ENCODE results near the gene RAD23A.
"Not testable (repeated sequence)": the region's sequence is repeated elsewhere in the genome, so short reads cannot be mapped to it uniquely, and the experiment has no call there.

RAD23A gene

DNA sequence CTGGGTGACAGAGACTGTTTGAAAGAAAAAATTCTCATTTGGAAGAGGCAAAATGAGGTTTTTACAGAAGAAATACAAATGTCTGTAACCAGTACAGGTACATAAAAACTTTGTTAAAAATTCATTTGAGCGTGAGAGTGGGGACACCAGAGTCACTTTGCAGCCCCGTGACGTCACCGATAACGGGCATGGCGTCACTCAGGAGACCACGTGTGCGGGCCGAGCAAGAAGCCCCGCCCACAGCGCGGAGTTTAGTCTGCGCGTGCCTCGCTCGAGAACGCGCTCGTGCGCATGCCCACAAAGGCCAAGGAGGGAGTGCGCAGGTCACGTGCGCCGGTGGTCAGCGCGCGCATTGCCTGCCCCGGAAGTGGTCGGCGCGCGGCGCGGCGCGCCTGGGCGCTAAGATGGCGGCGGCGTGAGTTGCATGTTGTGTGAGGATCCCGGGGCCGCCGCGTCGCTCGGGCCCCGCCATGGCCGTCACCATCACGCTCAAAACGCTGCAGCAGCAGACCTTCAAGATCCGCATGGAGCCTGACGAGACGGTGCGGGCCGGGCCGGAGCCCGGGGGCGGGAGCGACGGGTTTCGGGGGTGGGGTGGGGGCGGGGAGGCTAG, at the start of gene RAD23A:
Gene RAD23A (plus strand): TSS at position 384 of the 613 bp plus-strand sequence. CDS start 87 bp downstream, at position 471.
- DNase-seq = peak; percentile 98

GRCh38 chr19:12896460-12896859, 49.2 kb upstream of the RAD23A start:
- DNase-seq = no peak

- no peak for DNase-seq
Observed at GRCh38 chr19:12899891-12900518, 45.7 kb upstream of the RAD23A start.

- DNase-seq = peak; percentile 21
Observed at GRCh38 chr19:12907166-12907565, 38.5 kb upstream of the RAD23A start.

GRCh38 chr19:12912571-12912970, 33.1 kb upstream of the RAD23A start:
- DNase-seq = no peak

DNA sequence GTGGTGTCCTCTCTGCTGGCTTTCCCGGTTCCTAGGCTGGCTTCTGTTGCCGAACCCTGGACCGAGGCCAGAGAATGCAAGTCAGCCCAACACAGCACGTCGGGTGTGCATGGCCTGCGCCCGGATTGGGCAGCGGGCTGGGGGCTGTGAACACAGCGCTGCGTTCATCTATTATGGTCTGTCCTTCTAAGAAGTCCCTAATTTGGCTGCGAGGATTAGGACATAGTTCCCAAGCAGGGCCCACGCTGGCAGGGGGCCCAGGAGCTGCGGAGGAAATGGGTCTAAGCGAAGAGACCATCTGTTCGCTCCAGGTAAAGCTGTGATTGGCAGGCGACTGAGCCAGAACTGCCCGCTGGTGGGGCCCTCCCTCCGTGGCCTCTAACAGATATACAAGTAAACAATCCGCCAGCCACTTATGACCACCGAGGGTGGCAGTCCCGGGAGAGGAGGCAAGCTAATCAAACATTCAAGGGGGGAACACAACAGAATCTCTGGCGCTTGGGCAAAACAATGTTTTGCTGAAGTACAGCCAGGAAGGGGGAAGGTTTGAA, 32.6 kb upstream of the RAD23A start:
- DNase-seq = peak; percentile 88

DNA sequence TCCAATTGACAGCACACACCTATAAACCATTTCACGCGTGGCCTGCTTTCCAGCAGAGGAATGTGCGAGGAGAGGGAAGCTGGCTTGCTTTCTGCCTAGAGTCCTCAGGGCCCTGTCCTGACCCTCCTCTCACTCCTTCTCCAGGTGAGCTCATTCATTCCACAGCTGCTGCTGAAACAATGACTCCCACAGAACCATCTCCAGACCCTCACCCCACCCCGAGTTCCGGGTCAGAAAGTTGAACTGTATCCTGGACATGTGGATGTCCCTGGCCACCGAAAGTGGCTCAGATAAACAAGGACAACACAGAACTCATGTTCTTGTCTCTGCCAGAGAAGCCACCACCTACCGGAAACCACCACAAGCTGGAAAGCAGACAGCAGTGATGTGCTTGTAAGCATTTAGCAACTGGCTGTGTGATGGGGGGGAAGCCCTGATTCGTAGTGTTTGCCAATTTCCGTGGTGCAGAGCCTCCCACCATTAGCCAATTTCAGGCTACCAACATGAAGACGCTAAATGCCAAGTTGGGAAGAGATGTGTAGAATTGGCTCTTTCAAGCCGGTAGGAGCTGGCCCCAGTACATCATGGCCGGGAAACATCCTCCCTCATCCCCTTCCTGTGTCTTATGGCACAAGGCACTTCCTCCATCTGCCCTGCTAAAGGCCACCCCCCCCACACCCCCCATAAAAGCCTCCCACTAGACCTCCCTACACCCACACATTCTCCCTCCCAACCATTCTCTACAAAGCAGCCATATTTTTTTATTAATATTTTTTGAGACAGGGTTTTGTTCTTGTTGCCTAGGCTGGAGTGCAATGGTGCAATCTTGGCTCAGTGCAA, 31.6 kb upstream of the RAD23A start:
- peak; percentile 65 for DNase-seq

- DNase-seq = not testable (repeated sequence)
Observed at GRCh38 chr19:12915860-12916259, 29.8 kb upstream of the RAD23A start.

DNA sequence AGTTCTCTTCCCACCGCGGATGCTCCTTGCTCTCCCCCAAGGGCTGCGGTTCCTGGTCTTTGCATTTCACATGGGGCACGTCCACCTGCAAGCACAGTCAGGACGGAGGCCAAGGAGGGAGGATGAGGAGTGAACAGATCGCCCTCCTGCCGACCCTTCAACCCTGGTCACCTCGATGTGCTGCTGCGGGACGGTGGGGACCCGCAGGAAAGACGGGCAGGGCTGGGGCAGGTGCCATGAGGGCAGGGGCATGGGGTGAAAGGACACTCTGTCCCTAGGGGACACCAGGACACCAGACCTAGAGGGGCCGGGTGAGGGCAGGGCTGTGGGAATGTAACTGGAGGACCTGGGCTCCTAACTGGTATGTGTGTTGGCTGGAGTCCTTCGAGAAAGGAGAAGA, 27.4 kb upstream of the RAD23A start:
- DNase-seq = peak; percentile 33

DNA sequence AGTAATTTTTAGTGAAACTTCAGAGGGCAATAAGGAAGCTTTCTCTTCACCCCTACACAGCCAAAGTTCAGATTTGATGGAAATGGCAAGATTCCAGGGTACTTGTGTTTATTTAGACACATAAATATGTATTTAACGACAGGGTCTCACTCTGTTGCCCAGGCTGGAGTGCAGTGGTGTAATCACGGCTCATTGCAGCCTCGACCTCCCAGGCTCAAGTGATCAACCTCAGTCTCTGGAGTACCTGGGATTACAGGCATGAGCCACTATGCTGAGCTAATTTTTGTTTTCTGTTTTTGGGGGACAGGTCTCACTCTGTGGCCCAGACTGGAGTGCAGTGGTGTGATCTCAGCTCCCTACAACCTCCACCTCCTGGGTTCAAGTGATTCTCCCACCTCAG, 24.6 kb upstream of the RAD23A start:
- peak; percentile 8 for DNase-seq

DNA sequence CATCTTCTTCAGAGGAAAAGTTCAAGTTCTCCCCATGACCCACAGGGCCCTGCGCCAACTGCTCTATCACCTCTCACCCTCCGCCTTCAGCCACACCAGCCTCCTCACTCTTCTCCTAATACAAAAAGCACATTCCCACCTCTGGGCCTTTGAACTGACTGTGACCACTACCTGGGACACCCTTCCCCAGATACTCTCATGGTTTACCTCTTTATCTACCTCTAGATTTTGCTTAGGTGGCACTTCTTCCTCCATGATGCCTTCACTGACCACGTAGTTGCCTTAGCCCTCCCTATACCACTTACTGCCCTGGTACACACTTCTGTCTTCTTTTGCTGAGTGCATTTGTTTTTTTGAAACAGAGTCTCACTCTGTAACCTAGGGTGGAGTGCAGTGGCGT, 22.7 kb upstream of the RAD23A start:
- no peak for DNase-seq

- DNase-seq = peak; percentile 22
Observed at GRCh38 chr19:12924621-12925310, 20.9 kb upstream of the RAD23A start.

GRCh38 chr19:12930002-12930645, 15.5 kb upstream of the RAD23A start:
- no peak for DNase-seq

DNA sequence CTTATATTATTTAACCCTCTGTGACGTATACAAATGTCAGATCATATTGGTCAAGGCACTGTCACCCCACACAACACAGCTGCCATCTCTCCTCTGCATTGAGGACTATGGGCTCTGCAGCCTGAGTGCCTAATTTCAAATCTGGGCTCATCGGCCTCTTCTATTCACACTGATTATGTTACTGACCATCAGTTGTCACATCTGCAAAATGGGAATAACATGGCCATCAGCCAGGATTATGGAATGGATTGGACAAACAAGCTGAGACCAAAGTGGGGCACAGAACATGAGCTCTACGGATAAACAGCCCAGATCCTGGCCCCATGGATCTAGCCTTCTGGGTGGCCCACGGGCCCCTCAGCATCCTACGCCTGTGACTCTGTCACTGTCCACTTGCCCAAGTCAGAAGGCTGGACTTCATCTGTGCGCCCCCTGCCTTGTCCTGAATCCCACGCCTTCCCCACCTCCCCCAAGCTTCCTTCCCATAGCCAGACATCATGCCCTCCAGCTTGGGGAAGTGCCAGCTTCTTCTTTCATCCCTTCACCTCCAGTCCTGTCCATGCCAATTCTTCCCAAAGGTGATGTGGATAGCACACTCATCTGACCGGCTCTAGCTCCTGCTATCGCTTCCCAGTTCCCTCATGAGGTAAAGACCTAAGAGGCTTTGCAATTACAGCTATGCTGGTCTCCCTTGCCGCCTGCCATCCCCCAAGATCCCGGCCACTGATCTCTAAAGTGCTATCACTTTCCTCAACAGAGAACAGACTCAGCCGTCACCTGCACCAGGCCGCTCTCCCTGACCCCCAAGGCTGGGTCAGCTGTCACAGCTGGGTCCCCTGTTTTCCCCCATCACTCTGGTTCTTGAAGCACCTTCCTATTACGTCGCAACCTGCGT, 13.0 kb upstream of the RAD23A start:
- DNase-seq = no peak

DNA sequence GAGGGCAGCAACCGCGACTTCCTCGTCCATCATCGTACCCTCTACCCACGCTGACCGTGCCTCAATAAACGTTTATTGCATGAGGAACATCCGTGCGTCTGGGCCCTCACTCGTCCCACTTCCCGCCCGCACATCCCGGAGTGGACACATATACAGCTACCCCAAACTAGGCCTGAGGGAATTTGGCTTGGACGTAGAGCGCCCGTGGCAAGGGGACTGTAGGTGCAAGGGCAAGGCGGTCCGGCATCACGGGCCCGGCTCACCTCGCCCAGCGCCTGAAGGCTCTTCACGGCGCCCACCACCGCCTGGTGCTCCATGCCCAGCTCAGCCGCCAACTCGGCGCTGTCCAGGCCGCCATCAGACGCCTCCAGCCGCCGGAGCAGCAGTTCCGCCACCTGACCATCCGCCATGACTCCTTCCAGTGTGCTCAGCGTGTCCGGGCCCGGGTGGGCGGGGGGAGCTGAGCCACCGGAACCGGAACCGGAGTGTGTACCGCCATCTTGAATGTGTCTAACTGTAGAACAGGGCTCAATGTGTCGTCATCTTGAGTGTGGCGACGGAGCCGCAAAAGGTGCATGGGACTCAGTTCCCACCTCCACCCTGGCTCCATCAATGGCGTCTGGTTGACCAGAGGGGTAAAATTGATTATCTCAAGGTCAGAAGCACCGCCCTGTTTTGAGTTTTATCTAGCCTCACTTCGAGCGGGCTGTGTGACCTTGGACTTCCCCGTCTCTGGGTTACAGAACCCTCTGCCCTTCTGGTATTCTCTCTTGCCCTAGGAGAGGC, 12.2 kb upstream of the RAD23A start, which contains the start of gene FARSA:
Gene FARSA (minus strand): TSS at position 425 of the 786 bp plus-strand sequence. CDS start 15 bp downstream, at position 410.
- DNase-seq = peak; percentile 95

DNA sequence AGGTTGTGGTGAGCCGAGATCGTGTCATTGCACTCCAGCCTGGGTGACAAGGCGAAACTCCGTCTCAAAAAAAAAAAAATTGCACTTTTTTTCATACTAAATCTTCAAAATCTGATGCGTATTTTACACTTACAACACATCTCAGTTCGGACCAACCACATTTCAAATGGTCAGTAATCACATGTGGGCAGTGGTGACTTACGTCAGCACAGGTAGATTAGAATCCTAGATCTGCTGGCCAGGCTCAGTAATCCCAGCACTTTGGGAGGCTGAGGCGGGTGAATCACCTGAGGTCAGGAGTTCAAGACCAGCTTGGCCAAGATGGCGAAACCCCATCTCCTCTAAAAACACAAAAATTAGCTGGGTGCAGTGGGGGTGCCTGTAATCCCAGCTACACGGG, 10.6 kb upstream of the RAD23A start:
- DNase-seq = no peak

GRCh38 chr19:12936582-12936981, 9.1 kb upstream of the RAD23A start:
- no peak for DNase-seq

- DNase-seq = no peak
Observed at GRCh38 chr19:12937093-12937926, 8.4 kb upstream of the RAD23A start.

All from left hindlimb (tissue), 1 donor.